ENCODE data around the gene TBC1D25.
"Not testable (repeated sequence)": the region's sequence is repeated elsewhere in the genome, so short reads cannot be mapped to it uniquely, and the experiment has no call there.

The TBC1D25 gene

DNA sequence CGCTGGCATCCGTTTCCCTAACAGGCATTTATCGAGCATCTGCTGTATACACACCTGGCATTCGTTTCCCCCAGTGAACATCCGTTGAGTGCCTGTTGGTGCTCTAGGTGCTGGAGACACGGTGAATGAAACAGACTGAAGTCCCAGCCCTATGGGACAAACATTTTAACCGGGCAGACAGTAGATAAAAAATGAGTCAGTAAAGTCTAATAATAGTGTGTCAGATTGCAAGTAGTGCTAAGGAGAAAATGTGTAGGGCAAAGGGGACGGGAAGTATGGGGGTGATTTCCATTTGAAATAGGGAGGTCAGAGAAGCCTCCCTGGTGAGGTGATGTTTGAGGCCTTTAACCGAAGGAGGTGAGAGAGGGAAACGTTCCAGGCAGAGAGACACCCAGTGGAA is 23.2 kb upstream of the TBC1D25 start:
- Histone ChIP-seq H3K27me3 (replicated peaks) (no peaks in the 10 kb centered on the region), H3K27ac (no peak overlapping the region), H3K36me3 (replicated peaks) (no peaks in the 10 kb centered on the region), H3K4me3 (ENCODE audit: low read depth, low read length) (no peak overlapping the region)
- no peak for DNase-seq
- no peak for TF ChIP-seq CTCF (IDR thresholded peaks at IDR 0.05; ENCODE audit: low read depth, low read length, missing control alignments)
- in situ Hi-C loops (cut with HindIII; ENCODE audit: low pct_ligation_motif_present, low sequenced_read_pairs): no loop called here

DNA sequence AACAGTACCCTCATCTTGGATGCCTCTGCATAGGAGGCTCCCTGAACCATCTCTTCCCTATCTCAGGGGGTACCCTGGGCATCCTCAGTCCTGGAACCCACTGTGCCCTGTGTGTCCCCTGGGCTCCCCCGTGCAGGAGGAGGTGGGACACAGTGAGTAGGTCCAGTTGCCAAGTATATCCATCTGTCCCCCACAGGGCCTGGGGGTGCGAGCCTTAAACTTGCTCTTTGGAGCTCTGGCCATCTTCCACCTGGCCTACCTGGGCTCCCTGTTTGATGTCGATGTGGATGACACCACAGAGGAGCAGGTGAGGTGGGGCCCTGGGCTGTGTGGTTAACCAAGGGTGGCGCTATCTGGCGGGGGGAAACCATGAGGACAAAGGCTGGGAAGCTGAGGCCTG is 22.5 kb upstream of the TBC1D25 start:
- Histone ChIP-seq H3K36me3 (replicated peaks) (no peaks in the 10 kb centered on the region), H3K27ac (no peak overlapping the region), H3K4me3 (ENCODE audit: low read depth, low read length) (no peak overlapping the region), H3K27me3 (replicated peaks) (no peaks in the 10 kb centered on the region)
- in situ Hi-C loops (cut with HindIII; ENCODE audit: low pct_ligation_motif_present, low sequenced_read_pairs): no loop called here
- no peak for TF ChIP-seq CTCF (IDR thresholded peaks at IDR 0.05; ENCODE audit: low read depth, low read length, missing control alignments)
- no peak for DNase-seq

DNA sequence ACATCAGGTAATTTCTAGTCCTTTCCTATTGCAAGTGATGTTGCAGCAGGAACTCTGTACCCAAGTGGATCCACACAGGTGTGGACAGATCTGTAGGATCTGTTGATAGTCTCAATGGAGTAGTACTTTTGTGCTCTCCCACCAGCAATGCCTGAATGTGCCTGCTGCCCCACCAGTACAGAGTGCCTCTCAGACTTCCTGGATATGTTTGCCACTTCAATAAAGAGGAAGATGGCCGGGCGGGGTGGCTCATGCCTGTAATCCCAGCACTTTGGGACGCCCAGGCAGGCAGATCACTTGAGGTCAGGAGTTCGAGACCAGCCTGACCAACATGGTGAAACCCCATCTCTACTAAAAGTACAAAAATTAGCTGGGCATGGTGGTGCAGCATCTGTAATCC is 20.0 kb upstream of the TBC1D25 start:
- H3K27me3 ChIP-seq (replicated peaks); in situ Hi-C loops (cut with HindIII; ENCODE audit: low pct_ligation_motif_present, low sequenced_read_pairs); DNase-seq; H3K4me3 ChIP-seq (ENCODE audit: low read depth, low read length); H3K36me3 ChIP-seq (replicated peaks); H3K27ac ChIP-seq: not testable (repeated sequence)

- Histone ChIP-seq H3K27me3 (replicated peaks) (no peaks in the 10 kb centered on the region), H3K36me3 (replicated peaks) (no peaks in the 10 kb centered on the region), H3K27ac (no peak overlapping the region), H3K4me3 (ENCODE audit: low read depth, low read length) (no peak overlapping the region)
- in situ Hi-C loops (cut with HindIII; ENCODE audit: low pct_ligation_motif_present, low sequenced_read_pairs): no loop called here
- no peak for TF ChIP-seq CTCF (IDR thresholded peaks at IDR 0.05; ENCODE audit: low read depth, low read length, missing control alignments)
- DNase-seq: no peak
Observed at GRCh38 chrX:48520455-48520854, 19.1 kb upstream of the TBC1D25 start.

GRCh38 chrX:48520976-48521352 is 18.6 kb upstream of the TBC1D25 start:
- in situ Hi-C loops (cut with HindIII; ENCODE audit: low pct_ligation_motif_present, low sequenced_read_pairs): no loop called here
- Histone ChIP-seq H3K27ac (no peak overlapping the region), H3K27me3 (replicated peaks) (no peaks in the 10 kb centered on the region), H3K36me3 (replicated peaks) (no peaks in the 10 kb centered on the region), H3K4me3 (ENCODE audit: low read depth, low read length) (peak overlapping the region; percentile 69)
- DNase-seq: no peak
- no peak for TF ChIP-seq CTCF (IDR thresholded peaks at IDR 0.05; ENCODE audit: low read depth, low read length, missing control alignments)

DNA sequence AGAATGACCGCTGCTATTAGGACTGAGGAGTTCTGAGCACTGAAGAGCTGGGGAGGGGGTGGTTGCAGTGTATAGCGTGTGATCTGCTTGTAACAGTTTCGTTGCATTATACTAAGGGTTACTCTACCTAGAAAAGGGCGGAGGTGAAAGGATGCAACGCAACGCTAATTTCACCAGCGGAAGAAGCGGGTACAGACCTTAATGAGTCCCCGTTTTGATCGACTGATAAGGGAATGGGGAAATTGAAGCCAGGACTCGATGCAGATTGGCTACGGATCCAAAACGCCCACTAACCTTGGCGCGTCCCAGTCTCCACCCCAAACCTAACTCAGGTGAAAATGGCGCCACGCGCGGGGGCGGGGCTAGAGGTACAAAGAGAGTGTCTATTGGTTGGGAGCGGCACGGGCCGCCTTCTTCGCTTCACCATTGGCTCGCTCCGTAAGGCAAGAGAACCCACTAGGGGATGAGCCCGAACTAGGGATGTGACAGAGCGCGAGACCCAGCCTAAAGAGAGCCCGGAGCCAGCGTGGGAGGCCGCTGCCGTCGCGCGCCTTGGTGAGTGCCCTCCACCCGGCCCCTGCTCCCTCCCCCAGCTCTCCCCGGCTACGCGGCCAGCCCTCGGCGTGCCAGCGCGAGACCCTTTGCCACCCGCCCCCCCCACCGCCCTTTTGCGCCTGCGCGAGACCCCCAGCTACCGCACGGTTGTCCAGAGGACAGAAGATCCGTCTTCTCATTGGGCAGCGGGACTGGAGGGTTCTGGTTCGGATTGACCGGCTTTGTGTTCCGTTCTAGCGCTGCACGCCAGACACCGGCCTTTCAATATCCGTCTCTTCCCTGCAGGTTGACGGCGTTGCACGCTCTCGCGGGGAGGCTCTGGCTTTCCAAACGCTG is 17.9 kb upstream of the TBC1D25 start, which contains the start of gene EBP:
TSS of gene EBP (plus strand) at position 456 of the 891 bp plus-strand sequence. CDS start 1,964 bp downstream, outside the sequence.
- peak; percentile 81 for DNase-seq
- Histone ChIP-seq H3K4me3 (ENCODE audit: low read depth, low read length) (peak within 1 kb of the TSS; percentile 69), H3K36me3 (replicated peaks) (no peaks in the 10 kb centered on the region), H3K27ac (peak within 1 kb of the TSS; percentile 55), H3K27me3 (replicated peaks) (no peaks in the 10 kb centered on the region)
- TF ChIP-seq CTCF (IDR thresholded peaks at IDR 0.05; ENCODE audit: low read depth, low read length, missing control alignments): no peak
- in situ Hi-C loops (cut with HindIII; ENCODE audit: low pct_ligation_motif_present, low sequenced_read_pairs): no loop called here

Data from brain microvascular endothelial cell (primary cell).